ENCODE results near the gene BRI3. TPM values are rescaled to one million over a fixed set of nuclear protein-coding genes. Genes with fewer than 3 reads are reported as not detected.
A peak's percentile ranks its signal among the peaks of the same experiment; 100 is the strongest.

The BRI3 gene
- total RNA-seq, 2 donors from 2014 or later = 68.5 to 85.4 TPM

DNA sequence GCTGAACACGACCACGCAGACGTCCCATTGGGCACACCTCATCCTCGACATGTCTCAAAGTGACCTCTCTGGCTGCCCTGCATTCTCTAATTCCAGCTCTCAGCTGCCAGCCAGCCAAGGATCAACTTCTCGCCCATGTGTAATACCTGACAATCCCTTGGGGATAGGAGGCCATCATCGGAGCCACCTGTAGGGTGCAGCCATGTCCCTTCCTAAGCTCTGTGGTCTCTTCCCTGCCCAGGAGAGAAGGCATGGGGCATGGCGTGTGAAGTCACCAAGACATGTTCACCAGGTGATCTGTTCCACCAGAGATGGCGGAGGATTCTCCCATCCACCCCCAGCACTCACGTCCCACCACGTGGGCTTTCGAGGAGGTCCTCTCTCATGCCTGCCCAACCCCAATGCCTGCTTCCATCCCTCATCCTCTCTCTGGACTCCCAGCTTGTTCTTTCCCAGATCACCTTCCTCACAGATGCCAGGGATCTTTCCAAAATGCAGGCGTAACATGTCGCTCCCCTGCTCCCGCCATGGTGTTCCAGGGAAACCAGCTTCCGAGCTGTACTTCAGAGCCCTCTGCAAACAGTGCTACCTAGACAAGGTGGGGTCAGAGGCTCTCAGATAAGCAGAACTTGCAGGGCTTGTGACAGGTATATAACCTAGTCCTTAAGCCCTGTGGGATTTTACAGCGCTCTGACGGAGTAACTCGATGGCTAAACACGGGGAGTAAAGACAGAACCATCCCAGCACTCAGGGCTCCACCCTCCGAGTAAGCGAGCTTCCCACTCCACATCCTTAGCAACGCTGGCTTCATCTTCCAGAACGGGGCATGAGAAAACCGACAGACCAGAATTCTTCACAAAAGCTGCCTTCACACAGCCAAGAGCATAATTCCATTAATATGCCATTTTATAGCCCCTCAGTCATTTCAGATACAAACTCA, 41.1 kb downstream of the BRI3 start:
- no peak for DNase-seq (ENCODE audit: low spot score)
- H3K36me3 ChIP-seq = no peaks in the 10 kb centered on the region
- no peak overlapping the region for H3K4me3 ChIP-seq
- WGBS = 74% methylated on average over 24 of the region's 24 CpGs
- H3K27me3 ChIP-seq (replicated peaks; ENCODE audit: insufficient read depth) = no peaks in the 10 kb centered on the region
- TF ChIP-seq POLR2A (IDR thresholded peaks at IDR 0.05) (no peak), CTCF (IDR thresholded peaks at IDR 0.05) (no peak), POLR2AphosphoS5 (IDR thresholded peaks at IDR 0.05) (no peak)
- no peaks in the 10 kb centered on the region for H3K4me1 ChIP-seq (replicated peaks)
- H3K9me3 ChIP-seq = no peaks in the 10 kb centered on the region
- H3K27ac ChIP-seq = no peak overlapping the region
- intact Hi-C loops (cut with DNase I) = no loop called here

DNA sequence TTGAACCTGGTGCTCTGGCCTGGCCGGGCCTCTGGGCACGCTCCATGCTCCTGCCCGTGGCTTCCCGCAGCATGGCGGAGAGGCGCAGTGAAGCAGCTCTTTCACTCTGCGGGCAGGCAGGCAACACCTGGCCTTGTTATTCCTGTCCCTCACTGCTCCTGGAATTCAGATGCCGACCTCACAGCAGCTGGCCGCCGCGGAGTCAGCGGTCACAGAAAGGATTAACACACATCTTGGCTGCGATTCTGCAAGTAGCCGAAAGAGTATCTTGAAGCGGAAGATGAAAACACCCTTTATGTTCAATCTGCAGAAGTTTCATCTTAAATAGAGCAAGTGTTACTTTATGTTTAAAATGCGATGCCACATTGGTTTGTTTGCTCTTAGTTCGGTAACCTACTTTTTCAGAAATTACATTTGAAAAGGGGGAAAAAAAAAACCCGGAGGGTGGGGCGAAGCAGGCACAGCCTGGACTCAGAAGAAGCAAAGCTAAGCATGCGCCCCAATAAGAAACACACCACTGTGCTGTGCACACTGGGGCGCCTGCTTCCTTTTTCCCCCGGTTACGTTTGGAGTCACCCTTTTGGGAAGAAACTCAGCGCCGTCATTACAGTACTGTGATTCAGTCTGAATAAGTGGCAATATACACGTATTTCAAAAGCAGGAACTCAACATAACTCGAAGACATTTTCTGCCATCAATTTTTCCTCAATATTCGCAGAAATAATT, 42.3 kb downstream of the BRI3 start:
- H3K36me3 ChIP-seq = no peaks in the 10 kb centered on the region
- no peak for DNase-seq (ENCODE audit: low spot score)
- no peaks in the 10 kb centered on the region for H3K9me3 ChIP-seq
- WGBS = 75% methylated on average over 28 of the region's 28 CpGs
- intact Hi-C loops (cut with DNase I) = no loop called here
- TF ChIP-seq POLR2A (IDR thresholded peaks at IDR 0.05) (no peak), POLR2AphosphoS5 (IDR thresholded peaks at IDR 0.05) (no peak), CTCF (IDR thresholded peaks at IDR 0.05) (no peak)
- no peak overlapping the region for H3K4me3 ChIP-seq
- no peaks in the 10 kb centered on the region for H3K27me3 ChIP-seq (replicated peaks; ENCODE audit: insufficient read depth)
- no peaks in the 10 kb centered on the region for H3K4me1 ChIP-seq (replicated peaks)
- H3K27ac ChIP-seq = no peak overlapping the region

- no peaks in the 10 kb centered on the region for H3K4me1 ChIP-seq (replicated peaks)
- intact Hi-C loops (cut with DNase I) = no loop called here
- H3K36me3 ChIP-seq = no peaks in the 10 kb centered on the region
- no peaks in the 10 kb centered on the region for H3K9me3 ChIP-seq
- no peak for DNase-seq (ENCODE audit: low spot score)
- no peak overlapping the region for H3K27ac ChIP-seq
- TF ChIP-seq POLR2AphosphoS5 (IDR thresholded peaks at IDR 0.05) = no peak
- no peak for TF ChIP-seq CTCF (IDR thresholded peaks at IDR 0.05)
- TF ChIP-seq POLR2A (IDR thresholded peaks at IDR 0.05) = no peak
- no peaks in the 10 kb centered on the region for H3K27me3 ChIP-seq (replicated peaks; ENCODE audit: insufficient read depth)
- no peak overlapping the region for H3K4me3 ChIP-seq
- 91% methylated on average over 6 of the region's 6 CpGs for WGBS
Observed at GRCh38 chr7:98324782-98325181, 43.3 kb downstream of the BRI3 start.

GRCh38 chr7:98329100-98329790, 47.8 kb downstream of the BRI3 start:
- Histone ChIP-seq H3K36me3 (no peaks in the 10 kb centered on the region), H3K4me3 (no peak overlapping the region), H3K4me1 (replicated peaks) (no peaks in the 10 kb centered on the region), H3K27me3 (replicated peaks; ENCODE audit: insufficient read depth) (no peaks in the 10 kb centered on the region), H3K27ac (peak overlapping the region in 1 of 2 donors; percentile 25), H3K9me3 (no peaks in the 10 kb centered on the region)
- intact Hi-C loops (cut with DNase I) = no loop called here
- TF ChIP-seq CTCF (IDR thresholded peaks at IDR 0.05) = no peak
- no peak for TF ChIP-seq POLR2A (IDR thresholded peaks at IDR 0.05)
- TF ChIP-seq POLR2AphosphoS5 (IDR thresholded peaks at IDR 0.05) = no peak
- WGBS = 75% methylated on average over 14 of the region's 14 CpGs
- DNase-seq (ENCODE audit: low spot score) = no peak

Data from prostate gland (tissue), 2 donors.